NCI-H1105 (cell line): ENCODE data around the gene TRIP10.
"Not testable (repeated sequence)": the region's sequence is repeated elsewhere in the genome, so short reads cannot be mapped to it uniquely, and the experiment has no call there.

Source experiments
- DNase-seq: peaks from one replicate; lab custom pipeline; 2025; lab: John Stamatoyannopoulos, UW

The TRIP10 gene

GRCh38 chr19:6768236-6768785 is 28.8 kb downstream of the TRIP10 start:
- DNase-seq, result no peak

GRCh38 chr19:6769006-6769619 is 29.6 kb downstream of the TRIP10 start:
- no peak for DNase-seq

GRCh38 chr19:6771648-6772027 is 32.2 kb downstream of the TRIP10 start:
- DNase-seq, result not testable (repeated sequence)

GRCh38 chr19:6772028-6772865 is 32.8 kb downstream of the TRIP10 start, which contains the start of gene VAV1:
Gene VAV1, plus strand, starts transcription at chr19:6772708. Its CDS starts 100 bp downstream, at chr19:6772808.
- no peak for DNase-seq

- DNase-seq, result no peak
These were observed 33.4 kb downstream of the TRIP10 start for GRCh38 chr19:6772866-6773322.

GRCh38 chr19:6773323-6773931 is 33.9 kb downstream of the TRIP10 start:
- DNase-seq, result no peak

- DNase-seq, result no peak
These were observed 35.6 kb downstream of the TRIP10 start for GRCh38 chr19:6774821-6775707.

- DNase-seq, result not testable (repeated sequence)
These were observed 36.6 kb downstream of the TRIP10 start for GRCh38 chr19:6776045-6776444.

GRCh38 chr19:6776999-6777398 is 37.5 kb downstream of the TRIP10 start:
- no peak for DNase-seq

- DNase-seq, result no peak
These were observed 38.0 kb downstream of the TRIP10 start for GRCh38 chr19:6777434-6777833.

- DNase-seq, result no peak
These were observed 38.9 kb downstream of the TRIP10 start for GRCh38 chr19:6778386-6778785.

GRCh38 chr19:6779206-6779605 is 39.7 kb downstream of the TRIP10 start:
- DNase-seq, result no peak

GRCh38 chr19:6787393-6787792 is 47.9 kb downstream of the TRIP10 start:
- DNase-seq, result no peak

GRCh38 chr19:6788896-6789295 is 49.4 kb downstream of the TRIP10 start:
- DNase-seq, result no peak

- DNase-seq, result no peak
These were observed 51.0 kb downstream of the TRIP10 start for GRCh38 chr19:6790194-6791128.

- DNase-seq, result no peak
These were observed 51.8 kb downstream of the TRIP10 start for GRCh38 chr19:6791237-6791636.

- no peak for DNase-seq
These were observed 53.9 kb downstream of the TRIP10 start for GRCh38 chr19:6793411-6793810.

- no peak for DNase-seq
These were observed 54.5 kb downstream of the TRIP10 start for GRCh38 chr19:6793973-6794372.

- DNase-seq, result no peak
These were observed 55.4 kb downstream of the TRIP10 start for GRCh38 chr19:6794686-6795431.

- no peak for DNase-seq
These were observed 56.8 kb downstream of the TRIP10 start for GRCh38 chr19:6796278-6796677.
